SK-N-SH treated with all-trans-retinoic acid at 6 μM for 48 hours (cell line): Measurements from ENCODE around the gene CHRNB2.
"Not testable (repeated sequence)": the region's sequence is repeated elsewhere in the genome, so short reads cannot be mapped to it uniquely, and the experiment has no call there.

Source experiments
- ATAC-seq: fragments of 200-7000 bp; cut with Tn5 transposase; 3 replicates; pipeline ENCODE4 v1.9.1; 2020; ENCODE audit warnings: mild to moderate bottlenecking, moderate library complexity
- ARNTL ChIP-seq: fragments of 450-650 bp; formaldehyde crosslinking; IDR thresholded peaks from 2 replicates; pipeline ENCODE4 v1.5.0; 2020; ENCODE audit warnings: low read depth, mild to moderate bottlenecking, moderate library complexity, borderline replicate concordance
- BACH2 ChIP-seq: fragments of 250-450 bp; sonication (Bioruptor Pico); IDR thresholded peaks from 2 replicates; pipeline ENCODE4 v1.9.0; 2021; ENCODE audit warnings: mild to moderate bottlenecking, borderline replicate concordance
- CSDC2 ChIP-seq: fragments of 250-450 bp; sonication (Bioruptor Pico); IDR thresholded peaks from 2 replicates; pipeline ENCODE4 v1.5.0; 2020; ENCODE audit warnings: mild to moderate bottlenecking, moderate library complexity
- GLIS3 ChIP-seq: fragments of 250-450 bp; sonication (Bioruptor Pico); IDR thresholded peaks from 2 replicates; pipeline ENCODE4 v1.5.0; 2020; ENCODE audit warnings: mild to moderate bottlenecking, moderate library complexity
- SNAI2 ChIP-seq: fragments of 250-450 bp; sonication (Bioruptor Pico); IDR thresholded peaks from 2 replicates; pipeline ENCODE4 v1.5.0; 2020; ENCODE audit warnings: mild to moderate bottlenecking, moderate library complexity
- TCF4 ChIP-seq: fragments of 250-450 bp; sonication (Bioruptor Pico); IDR thresholded peaks from 2 replicates; pipeline ENCODE4 v1.8.0; 2021; ENCODE audit warnings: mild to moderate bottlenecking, moderate library complexity, borderline replicate concordance
- TOX ChIP-seq: fragments of 250-450 bp; sonication (Bioruptor Pico); IDR thresholded peaks from 2 replicates; pipeline ENCODE4 v1.8.0; 2021; ENCODE audit warnings: mild to moderate bottlenecking, moderate library complexity, borderline replicate concordance
- ZC3H10 ChIP-seq: fragments of 250-450 bp; sonication (Bioruptor Pico); IDR thresholded peaks from 2 replicates; pipeline ENCODE4 v1.5.1; 2021; ENCODE audit warnings: mild to moderate bottlenecking, moderate library complexity
- ZFP3 ChIP-seq: fragments of 250-450 bp; sonication (Bioruptor Pico); IDR thresholded peaks from 2 replicates; pipeline ENCODE4 v1.5.0; 2020; ENCODE audit warnings: mild to moderate bottlenecking, moderate library complexity
- ZNF565 ChIP-seq: fragments of 450-650 bp; formaldehyde crosslinking; conservative IDR thresholded peaks from 2 replicates; pipeline ENCODE4 v1.5.0; 2020; ENCODE audit warnings: low read depth, mild to moderate bottlenecking, moderate library complexity
- ZNF8 ChIP-seq: fragments of 450-650 bp; formaldehyde crosslinking; IDR thresholded peaks from 2 replicates; pipeline ENCODE4 v1.5.0; 2020; ENCODE audit warnings: mild to moderate bottlenecking, moderate library complexity
- TF ChIP-seq, protein P1 (sequence below): fragments of 250-450 bp; sonication (Bioruptor Pico); IDR thresholded peaks from 2 replicates; pipeline ENCODE4 v1.5.0; 2020; ENCODE audit warnings: mild to moderate bottlenecking, moderate library complexity
- TF ChIP-seq, protein P2 (sequence below): fragments of 250-450 bp; sonication (Bioruptor Pico); IDR thresholded peaks from 2 replicates; pipeline ENCODE4 v1.8.0; 2021; ENCODE audit warnings: low read depth, mild to moderate bottlenecking, moderate library complexity, borderline replicate concordance
- TF ChIP-seq, protein P3 (sequence below): fragments of 250-450 bp; sonication (Bioruptor Pico); IDR thresholded peaks from 2 replicates; pipeline ENCODE4 v1.5.1; 2021; ENCODE audit warnings: mild to moderate bottlenecking, moderate library complexity
- TF ChIP-seq, protein P4 (sequence below): fragments of 250-450 bp; sonication (Bioruptor Pico); IDR thresholded peaks from 2 replicates; pipeline ENCODE4 v1.5.1; 2020; ENCODE audit warnings: low read depth, mild to moderate bottlenecking, moderate library complexity

Gene CHRNB2

DNA sequence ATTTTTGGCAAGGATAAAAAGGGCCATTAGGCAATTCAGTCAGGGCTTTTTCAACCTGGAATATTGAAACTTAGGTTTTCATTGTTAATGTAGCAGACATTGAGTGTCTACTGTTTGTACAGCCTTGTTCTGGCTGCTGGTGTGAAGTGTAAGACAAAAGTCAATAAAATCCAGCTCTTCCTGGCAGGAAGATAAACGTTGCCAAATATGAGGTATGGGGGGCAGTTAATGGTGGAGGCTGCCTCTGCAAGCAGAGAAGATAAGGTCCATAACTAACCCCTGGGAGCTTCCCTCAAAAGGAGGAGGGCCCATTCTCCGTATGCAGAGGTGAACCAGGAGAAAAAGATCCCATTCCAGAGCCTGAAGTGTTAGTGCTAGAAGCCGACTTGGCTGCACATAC is 45.9 kb upstream of the CHRNB2 start (continued):
- TF ChIP-seq TCF4 (no peak), ZC3H10 (CRISPR knock-in tag) (no peak)
- TF ChIP-seq, protein P1, sequence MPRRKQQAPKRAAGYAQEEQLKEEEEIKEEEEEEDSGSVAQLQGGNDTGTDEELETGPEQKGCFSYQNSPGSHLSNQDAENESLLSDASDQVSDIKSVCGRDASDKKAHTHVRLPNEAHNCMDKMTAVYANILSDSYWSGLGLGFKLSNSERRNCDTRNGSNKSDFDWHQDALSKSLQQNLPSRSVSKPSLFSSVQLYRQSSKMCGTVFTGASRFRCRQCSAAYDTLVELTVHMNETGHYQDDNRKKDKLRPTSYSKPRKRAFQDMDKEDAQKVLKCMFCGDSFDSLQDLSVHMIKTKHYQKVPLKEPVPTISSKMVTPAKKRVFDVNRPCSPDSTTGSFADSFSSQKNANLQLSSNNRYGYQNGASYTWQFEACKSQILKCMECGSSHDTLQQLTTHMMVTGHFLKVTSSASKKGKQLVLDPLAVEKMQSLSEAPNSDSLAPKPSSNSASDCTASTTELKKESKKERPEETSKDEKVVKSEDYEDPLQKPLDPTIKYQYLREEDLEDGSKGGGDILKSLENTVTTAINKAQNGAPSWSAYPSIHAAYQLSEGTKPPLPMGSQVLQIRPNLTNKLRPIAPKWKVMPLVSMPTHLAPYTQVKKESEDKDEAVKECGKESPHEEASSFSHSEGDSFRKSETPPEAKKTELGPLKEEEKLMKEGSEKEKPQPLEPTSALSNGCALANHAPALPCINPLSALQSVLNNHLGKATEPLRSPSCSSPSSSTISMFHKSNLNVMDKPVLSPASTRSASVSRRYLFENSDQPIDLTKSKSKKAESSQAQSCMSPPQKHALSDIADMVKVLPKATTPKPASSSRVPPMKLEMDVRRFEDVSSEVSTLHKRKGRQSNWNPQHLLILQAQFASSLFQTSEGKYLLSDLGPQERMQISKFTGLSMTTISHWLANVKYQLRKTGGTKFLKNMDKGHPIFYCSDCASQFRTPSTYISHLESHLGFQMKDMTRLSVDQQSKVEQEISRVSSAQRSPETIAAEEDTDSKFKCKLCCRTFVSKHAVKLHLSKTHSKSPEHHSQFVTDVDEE (CRISPR knock-in tag): no peak
- TF ChIP-seq, all 23 proteins: peak for 0

DNA sequence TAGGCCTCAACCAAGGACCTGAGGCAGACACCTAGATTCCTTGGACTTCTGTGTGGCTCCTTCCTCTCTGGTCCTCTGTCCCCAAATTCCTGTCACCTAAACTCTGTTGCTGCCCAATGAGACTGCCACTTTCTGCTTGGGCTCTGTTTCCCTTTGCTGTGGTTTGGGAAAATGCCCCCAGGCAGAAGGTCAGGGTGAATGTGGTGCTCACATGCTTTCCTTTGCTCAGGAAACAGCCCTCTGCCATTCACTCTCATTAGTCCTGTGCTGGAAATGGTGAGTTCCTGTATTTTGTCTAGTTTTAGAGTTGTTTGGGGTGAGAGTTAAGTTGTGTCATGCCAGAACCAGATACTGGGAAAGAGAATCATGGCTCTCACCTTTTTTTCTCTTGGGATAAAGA is 42.7 kb upstream of the CHRNB2 start:
- TF ChIP-seq, protein P2, sequence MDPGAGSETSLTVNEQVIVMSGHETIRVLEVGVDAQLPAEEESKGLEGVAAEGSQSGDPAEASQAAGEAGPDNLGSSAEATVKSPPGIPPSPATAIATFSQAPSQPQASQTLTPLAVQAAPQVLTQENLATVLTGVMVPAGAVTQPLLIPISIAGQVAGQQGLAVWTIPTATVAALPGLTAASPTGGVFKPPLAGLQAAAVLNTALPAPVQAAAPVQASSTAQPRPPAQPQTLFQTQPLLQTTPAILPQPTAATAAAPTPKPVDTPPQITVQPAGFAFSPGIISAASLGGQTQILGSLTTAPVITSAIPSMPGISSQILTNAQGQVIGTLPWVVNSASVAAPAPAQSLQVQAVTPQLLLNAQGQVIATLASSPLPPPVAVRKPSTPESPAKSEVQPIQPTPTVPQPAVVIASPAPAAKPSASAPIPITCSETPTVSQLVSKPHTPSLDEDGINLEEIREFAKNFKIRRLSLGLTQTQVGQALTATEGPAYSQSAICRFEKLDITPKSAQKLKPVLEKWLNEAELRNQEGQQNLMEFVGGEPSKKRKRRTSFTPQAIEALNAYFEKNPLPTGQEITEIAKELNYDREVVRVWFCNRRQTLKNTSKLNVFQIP (CRISPR knock-in tag): no peak
- no peak for ATAC-seq

DNA sequence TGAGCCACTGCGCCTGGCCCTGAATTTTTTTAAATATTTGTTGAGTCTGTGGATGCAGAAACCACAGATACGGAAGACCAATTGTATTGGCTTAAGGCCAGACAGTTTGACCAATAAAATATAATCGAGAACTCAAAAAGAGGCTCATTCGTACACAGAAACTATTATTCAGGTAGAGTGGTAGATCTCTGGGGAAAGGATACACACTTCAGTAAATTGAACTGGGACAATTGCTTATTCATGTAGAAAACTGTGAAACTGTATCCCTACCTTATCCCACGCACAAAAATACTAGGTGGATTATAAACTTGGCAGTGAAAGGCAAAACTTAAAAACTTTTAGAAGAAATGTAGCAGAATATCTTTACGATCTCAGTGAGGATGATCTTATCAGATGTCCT is 40.4 kb upstream of the CHRNB2 start:
- ATAC-seq: no peak
- TF ChIP-seq GLIS3 (CRISPR knock-in tag): no peak
- TF ChIP-seq ZFP3: no peak
- TF ChIP-seq, protein P1 (CRISPR knock-in tag): no peak
- TF ChIP-seq ZNF565 (CRISPR knock-in tag): no peak
- TF ChIP-seq ZNF8: no peak
- TF ChIP-seq TOX: no peak
- no peak for TF ChIP-seq ARNTL (CRISPR knock-in tag)
- TF ChIP-seq, protein P3, sequence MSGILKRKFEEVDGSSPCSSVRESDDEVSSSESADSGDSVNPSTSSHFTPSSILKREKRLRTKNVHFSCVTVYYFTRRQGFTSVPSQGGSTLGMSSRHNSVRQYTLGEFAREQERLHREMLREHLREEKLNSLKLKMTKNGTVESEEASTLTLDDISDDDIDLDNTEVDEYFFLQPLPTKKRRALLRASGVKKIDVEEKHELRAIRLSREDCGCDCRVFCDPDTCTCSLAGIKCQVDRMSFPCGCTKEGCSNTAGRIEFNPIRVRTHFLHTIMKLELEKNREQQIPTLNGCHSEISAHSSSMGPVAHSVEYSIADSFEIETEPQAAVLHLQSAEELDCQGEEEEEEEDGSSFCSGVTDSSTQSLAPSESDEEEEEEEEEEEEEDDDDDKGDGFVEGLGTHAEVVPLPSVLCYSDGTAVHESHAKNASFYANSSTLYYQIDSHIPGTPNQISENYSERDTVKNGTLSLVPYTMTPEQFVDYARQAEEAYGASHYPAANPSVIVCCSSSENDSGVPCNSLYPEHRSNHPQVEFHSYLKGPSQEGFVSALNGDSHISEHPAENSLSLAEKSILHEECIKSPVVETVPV (CRISPR knock-in tag): no peak
- TF ChIP-seq BACH2 (CRISPR knock-in tag): no peak
- no peak for TF ChIP-seq SNAI2 (CRISPR knock-in tag)
- TF ChIP-seq CSDC2: no peak
- TF ChIP-seq, all 23 proteins: peak for 0

DNA sequence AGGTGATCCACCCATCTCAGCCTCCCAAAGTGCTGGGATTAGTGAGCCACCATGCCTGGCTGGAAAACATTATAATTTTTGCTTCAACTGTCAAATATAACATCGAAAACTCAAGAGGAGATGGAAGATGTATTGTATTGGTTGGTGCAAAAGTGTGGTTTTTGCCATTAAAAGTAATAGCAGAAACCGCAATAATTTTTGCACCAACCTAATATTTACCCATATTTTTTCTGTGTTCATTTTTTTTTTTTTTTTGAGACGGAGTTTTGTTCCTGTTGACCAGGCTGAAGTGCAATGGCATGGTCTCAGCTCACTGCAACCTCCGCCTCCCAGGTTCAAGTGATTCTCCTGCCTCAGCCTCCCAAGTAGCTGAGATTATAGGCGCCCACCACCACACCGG is 38.3 kb upstream of the CHRNB2 start:
- no peak for ATAC-seq
- no peak for TF ChIP-seq ARNTL (CRISPR knock-in tag)
- no peak for TF ChIP-seq BACH2 (CRISPR knock-in tag)
- TF ChIP-seq, protein P4, sequence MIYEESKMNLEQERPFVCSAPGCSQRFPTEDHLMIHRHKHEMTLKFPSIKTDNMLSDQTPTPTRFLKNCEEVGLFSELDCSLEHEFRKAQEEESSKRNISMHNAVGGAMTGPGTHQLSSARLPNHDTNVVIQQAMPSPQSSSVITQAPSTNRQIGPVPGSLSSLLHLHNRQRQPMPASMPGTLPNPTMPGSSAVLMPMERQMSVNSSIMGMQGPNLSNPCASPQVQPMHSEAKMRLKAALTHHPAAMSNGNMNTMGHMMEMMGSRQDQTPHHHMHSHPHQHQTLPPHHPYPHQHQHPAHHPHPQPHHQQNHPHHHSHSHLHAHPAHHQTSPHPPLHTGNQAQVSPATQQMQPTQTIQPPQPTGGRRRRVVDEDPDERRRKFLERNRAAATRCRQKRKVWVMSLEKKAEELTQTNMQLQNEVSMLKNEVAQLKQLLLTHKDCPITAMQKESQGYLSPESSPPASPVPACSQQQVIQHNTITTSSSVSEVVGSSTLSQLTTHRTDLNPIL (CRISPR knock-in tag): no peak
- no peak for TF ChIP-seq TOX
- no peak for TF ChIP-seq GLIS3 (CRISPR knock-in tag)
- no peak for TF ChIP-seq ZC3H10 (CRISPR knock-in tag)

DNA sequence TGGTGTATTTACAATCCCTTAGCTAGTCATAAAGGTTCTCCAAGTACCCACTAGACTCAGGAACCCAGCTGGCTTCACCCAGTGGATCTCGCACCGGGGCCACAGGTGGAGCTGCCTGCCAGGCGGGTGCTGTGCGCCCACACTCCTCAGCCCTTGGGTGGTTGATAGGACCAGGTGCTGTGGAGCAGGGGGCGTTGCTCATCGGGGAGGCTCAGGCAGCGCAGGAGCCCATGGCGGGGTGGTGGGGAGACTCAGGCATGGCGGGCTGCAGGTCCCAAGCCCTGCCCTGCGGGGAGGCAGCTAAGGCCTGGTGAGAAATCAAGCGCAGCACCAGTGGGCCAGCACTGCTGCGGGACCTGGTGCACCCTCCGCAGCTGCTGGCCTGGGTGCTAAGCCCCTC is 35.6 kb upstream of the CHRNB2 start:
- not testable (repeated sequence) for ATAC-seq
